Mesenteric fat pad (tissue), 1 donor: Measurements from ENCODE around the gene WDR81. TPM values are rescaled to one million over a fixed set of nuclear protein-coding genes. Genes with fewer than 3 reads are reported as not detected.
"Not testable (repeated sequence)": the region's sequence is repeated elsewhere in the genome, so short reads cannot be mapped to it uniquely, and the experiment has no call there.

Source experiments
- DNase-seq: peaks from one replicate; pipeline ENCODE4 v3.0.0-alpha.2; 2020; ENCODE audit warnings: low spot score
- total RNA-seq: library from RNA; stranded (reverse); fragmentation: NEBNext Ultra II Directional; extraction: Animal tissue kit (Norgen Biotek cat#: 25700); gene quantifications from one replicate; pipeline ENCODE4 v1.2.1, GENCODE V29; 2021
- donor health status: DM: yes; HTN: yes; CAD: no.

The WDR81 gene
- total RNA-seq, 1 donor from 2014 or later, result 47.4 TPM

DNA sequence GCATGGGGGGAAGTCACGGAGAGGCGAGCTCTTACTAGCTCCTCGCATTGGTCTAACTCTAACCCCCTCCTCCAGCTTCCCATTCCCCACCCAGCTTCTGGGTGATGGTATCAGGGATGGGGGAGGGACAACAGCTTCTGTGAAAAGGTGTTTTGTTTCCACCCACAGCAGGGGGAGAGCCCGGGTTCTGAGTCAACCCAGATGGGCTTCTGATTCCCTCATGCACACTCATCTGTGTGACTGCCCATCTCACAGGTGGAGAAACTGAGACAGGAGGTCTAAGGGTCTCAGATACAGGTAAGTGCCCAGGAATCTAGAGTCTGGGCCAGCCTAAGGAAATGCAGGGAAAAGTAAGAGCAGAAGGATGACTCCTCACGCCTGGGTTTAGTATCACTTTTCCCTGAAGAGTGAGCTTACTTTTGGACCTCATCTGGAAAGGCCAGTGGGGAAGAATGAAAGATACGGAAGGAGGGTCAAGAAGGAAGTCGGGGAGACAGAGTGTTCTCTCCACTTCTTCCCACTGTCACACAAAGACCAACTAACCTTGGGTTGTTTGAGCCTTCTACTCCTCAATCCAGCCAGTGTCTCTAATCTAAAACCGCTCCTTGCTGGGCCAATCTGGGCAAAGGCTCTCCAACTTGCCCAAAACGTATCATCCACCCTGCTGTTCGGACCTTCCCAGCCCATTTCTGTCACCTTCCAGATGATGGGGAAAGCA is 11.2 kb upstream of the WDR81 start:
- no peak for DNase-seq

DNA sequence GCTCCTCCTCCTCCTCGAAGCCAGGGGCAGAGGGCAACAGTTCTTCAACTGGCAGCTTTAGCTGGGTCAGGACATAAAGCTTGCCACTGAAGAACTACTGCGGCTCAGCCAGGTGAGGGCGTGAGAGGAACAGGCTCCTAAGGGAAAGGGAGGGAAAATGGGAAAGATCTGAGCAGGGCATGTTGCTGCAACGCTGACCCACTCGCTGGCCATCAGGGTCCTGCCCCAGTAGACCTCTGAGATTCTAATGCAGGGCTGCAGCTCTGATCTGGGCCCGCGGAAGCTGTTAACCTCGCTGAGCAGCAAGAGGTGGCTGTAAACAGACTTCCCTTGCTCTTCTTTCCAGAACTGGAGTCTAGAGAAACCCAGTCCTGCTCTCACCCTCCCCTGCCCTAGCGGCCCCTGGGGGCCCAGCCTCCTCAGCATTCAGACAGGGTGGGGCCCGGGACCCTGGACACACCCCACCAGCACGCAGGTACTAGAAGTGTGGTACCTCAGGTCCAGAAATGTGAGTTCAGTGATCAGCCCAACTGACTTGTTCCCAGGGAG is 10.6 kb upstream of the WDR81 start:
- DNase-seq, result no peak

DNA sequence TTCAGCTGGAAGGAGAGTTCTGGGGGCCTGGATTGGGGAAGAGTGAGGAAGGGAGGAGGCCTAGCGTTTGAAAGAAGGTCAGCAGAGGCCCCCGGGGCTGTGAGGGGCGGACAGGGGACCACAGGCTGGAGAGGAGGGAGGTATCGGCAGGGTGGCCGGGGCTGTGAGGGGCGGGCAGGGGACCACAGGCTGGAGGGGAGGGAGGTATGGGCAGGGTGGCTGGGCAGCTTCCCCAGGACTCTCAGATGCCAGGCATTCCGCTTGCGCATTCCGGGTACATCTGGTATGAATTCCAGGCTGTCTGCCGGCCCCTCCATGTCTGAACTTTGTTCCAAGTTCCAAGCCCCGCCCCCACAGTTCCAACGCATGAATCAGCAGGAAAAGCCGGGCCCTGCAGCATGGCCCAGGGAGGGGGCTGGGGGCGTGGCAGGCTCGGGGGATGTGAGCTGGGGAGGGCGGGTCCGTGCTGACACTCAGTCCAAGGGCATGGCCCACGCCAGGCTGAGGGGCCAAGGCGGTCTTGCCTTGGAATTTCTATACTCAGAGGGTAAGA is 10.0 kb upstream of the WDR81 start:
- DNase-seq, result peak; percentile 98

DNA sequence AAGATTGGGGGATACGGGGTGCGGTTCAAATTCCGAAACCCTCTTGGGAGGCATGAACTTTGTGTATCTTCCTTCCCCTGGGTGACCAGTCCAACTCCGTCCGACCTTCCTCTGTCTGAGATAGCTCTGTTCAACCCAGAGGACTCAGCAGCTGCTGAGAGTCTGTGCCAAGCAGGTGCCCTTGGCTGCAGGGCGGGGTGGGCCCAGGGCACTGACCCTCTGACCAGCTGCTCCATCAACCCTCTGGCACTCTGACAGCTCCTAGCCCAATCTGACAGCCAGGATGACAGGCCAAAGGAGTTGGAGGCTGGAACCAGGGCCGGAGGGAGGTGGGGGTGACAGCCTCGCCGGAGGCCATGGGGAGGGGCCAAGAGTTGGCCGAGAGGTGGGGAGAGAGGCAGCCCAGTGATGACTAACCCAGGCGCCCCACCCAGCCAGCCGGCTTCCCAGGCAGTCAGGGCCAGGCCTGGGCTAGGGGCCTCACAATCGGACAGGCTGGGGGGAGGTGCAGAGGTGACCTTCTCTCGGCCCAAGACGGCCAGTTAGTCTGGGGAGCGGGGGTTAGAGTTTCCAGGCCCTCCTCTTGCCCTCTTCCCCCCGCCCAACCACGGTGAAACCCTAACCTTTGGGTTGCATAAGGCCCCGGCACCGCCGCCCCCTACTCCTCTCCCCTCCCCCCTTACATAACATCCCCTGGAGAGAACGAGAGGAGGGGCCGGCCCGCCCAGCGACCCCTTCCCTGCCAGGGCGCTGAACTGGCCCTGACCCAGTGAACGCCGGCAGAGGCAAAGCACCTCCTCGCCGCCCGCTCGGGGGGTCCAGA is 9.3 kb upstream of the WDR81 start:
- peak; percentile 97 for DNase-seq

DNA sequence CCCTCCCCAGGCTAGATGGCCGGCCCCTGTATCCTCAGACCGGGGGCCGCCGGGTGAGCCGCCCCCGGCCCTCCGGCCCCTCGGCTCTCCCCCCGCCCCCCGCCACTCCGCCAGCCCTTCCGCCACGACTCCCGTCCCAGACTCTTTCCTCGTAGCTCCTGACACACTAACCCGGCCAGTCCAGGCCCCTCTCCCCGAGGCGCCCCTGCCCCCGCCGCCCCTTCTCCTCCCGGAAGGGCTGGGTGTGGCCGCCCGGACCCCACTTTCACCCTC is 8.8 kb upstream of the WDR81 start:
- DNase-seq, result no peak

DNA sequence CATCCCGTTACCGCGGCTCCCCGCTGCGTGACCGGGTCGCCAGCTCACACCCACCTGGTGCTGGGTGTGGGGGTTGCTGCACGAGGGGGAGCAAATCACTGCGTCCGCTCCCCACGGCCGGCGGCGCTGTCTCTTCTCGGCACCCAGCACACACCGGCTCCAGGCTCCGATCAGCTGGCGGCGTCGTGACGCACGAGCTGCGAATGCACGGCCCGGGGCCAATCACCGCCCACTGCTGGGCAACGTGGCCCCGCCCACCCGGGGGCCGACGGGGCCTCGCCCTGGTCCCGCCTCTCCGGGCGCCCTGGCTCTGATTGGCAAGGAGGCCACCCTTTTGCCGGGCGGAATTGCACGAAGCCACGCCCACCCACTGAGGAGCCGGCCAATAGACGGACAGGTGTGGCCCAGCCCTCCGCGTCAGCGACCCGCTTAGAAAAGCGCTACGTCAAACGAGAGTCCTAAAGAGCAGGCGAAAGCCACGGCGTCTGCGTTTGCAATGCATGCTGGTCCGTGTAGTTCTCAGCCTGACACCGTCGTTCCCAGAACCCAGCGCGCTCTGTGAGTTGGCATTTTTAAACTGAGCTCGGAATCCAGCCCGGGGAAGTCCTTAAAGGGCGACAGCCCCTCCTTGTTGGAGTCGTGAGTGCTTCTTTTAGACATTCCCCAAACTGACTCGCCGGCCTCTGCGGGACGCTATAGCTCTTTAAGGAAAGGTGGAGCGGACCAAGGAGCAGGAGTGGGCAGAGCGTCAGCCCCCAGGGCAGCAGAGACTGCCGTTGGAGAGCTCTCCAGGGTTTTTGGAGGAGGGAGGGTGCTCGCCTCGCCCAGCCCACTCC is 8.2 kb upstream of the WDR81 start:
- peak; percentile 100 for DNase-seq

DNA sequence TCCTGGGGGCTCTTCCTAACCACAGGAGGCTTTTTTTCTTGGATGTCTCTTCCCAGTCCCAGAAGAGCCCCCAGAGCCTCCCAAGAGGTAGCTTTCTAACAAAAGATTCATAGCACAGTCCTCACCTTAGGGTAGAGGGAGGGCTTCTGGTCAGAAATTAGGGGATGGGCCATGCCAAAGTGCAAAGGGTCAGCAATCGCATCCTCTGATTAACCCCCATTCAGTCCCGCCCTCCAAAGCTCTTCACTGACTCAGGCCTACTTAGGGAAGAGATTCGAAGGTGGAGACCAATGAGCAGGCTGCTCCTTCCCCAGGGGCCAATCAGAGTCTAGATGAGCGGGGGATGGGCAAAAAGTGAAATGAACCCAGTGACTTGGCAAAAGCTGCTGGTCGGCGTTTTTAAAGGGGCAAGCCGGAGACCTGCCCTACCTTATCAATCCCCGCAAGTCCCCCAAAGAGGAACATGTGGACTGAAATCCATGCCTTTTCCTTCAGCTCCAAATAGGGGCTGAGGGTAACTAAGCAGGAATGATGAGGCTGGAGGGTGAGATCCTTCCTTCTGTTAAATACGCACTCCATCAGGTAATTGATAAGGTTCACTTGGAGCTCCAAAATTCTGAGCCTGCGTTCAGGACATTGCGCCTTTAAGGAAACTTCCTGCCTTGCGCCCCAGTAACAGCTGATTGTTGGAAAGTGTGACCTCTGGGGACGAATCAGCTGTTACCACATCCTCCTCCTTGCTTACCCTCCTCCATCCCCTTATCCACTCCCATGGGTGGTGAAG is 7.4 kb upstream of the WDR81 start:
- no peak for DNase-seq

DNA sequence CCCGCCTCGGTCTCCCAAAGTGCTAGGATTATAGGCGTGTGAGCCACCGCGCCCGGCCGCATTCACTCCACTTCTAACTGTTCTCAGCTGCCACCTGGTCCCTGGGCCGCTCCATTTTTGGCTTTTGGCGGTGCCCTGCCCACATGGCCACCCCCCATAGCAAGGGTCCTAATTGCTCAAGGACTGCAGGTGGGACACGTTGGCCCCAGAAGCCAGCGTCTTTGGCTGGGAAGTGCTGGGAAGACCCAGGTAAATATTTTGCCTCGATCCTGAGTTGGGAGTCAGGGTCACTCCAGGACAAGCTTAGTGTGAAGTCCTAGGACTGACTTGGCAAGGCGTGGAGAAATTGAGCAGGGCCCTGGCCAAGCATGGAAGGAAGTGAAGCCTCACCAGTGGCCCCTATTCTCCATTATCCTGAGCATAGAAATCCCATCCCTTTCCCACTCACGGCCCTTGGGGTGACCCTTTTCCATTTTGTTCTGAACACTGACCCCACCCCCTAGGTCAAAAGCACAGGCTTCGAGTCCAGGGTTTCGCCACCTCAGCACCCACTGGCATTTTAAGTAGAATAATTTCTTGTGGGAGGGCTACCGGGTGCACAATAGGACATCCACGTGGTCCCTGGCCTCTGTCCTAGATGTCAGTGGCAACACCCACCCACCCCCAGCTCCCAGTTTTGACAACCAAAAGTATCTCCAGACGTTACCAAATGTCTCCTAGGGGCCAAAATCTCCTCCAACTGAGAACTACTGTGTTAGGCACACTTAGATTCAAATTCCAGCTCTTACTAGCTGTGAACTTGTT is 5.9 kb upstream of the WDR81 start:
- DNase-seq, result no peak

DNA sequence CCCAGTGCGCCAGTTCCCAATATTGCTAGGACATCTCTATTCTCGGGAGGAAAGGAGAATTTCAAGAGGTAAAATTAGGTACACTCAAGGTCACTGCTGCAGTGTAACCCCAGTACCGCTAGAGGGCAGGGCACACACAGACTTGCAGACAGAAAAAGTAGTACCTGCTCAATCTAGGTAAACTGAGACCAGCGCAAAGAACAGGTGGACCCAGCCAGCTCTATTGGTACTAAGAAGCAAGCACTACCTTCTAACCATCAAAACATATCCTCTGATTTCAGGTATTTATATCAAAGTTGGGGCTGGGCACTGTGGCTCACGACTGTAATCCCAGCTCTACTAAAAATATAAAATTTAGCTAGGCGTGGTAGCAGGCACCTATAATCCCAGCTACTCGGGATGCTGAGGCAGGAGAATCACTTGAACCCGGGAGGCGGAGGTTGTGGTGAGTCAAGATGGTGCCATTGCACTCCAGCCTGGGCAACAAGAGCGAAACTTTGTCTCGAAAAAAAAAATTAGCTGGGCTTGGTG is 3.6 kb upstream of the WDR81 start:
- no peak for DNase-seq

DNA sequence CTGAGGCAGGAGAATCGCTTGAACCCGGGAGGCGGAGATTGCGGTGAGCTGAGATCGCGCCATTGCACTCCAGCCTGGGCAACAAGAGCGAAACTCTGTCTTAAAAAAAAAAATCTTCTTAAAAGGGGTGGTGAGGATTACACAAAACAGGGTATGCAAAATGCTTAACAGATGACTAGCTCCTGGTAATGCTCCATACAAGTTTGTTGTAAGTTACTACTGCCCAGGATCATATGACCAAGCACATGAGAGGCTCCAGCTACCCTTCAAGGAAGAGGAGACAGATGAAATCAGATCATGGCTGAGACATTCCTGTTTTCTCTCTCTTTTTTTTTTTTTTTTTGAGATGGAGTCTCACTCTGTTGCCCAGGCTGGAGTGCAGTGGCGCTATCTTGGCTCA is 2.5 kb upstream of the WDR81 start:
- DNase-seq, result not testable (repeated sequence)

DNA sequence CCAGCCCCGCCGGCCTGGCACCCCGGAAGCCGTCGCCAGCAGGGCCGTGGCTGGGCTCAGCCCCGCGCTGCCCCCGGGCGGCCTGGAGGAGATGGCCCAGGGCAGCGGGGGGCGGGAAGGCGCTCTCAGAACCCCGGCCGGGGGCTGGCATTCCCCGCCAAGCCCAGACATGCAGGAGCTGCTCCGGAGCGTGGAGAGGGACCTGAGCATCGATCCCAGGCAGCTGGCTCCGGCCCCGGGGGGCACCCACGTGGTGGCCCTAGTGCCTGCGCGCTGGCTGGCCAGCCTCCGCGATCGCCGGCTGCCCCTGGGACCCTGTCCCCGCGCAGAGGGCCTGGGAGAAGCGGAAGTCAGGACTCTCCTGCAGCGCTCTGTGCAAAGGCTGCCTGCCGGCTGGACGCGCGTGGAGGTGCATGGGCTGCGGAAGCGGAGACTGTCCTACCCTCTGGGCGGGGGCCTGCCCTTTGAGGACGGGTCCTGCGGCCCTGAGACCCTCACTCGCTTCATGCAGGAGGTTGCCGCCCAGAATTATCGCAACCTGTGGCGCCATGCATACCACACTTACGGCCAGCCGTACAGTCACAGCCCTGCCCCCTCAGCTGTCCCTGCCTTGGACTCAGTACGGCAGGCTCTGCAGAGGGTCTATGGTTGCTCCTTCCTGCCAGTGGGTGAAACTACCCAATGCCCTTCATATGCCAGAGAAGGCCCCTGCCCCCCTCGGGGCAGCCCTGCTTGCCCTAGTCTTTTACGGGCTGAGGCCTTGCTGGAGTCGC is 551 bp downstream of the WDR81 start:
- DNase-seq, result no peak

DNA sequence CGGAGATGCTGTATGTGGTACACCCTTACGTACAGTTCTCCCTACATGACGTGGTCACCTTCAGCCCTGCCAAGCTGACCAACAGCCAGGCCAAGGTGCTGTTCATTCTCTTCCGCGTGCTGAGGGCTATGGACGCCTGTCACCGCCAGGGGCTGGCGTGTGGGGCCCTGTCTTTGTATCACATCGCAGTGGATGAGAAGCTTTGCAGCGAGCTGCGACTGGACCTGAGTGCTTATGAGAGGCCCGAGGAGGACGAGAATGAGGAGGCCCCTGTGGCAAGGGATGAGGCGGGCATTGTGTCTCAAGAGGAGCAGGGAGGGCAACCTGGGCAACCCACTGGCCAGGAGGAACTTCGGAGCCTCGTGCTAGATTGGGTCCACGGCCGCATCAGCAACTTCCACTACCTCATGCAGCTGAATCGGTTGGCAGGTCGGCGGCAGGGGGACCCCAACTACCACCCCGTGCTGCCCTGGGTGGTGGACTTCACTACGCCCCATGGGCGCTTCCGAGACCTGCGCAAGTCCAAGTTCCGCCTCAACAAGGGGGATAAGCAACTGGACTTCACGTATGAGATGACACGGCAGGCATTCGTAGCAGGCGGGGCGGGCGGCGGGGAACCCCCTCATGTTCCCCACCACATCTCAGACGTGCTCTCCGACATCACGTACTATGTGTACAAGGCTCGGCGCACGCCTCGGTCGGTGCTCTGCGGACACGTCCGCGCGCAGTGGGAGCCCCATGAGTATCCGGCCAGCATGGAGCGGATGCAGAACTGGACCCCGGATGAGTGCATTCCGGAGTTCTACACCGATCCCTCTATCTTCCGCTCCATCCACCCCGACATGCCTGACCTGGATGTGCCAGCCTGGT is 1.4 kb downstream of the WDR81 start:
- no peak for DNase-seq

DNA sequence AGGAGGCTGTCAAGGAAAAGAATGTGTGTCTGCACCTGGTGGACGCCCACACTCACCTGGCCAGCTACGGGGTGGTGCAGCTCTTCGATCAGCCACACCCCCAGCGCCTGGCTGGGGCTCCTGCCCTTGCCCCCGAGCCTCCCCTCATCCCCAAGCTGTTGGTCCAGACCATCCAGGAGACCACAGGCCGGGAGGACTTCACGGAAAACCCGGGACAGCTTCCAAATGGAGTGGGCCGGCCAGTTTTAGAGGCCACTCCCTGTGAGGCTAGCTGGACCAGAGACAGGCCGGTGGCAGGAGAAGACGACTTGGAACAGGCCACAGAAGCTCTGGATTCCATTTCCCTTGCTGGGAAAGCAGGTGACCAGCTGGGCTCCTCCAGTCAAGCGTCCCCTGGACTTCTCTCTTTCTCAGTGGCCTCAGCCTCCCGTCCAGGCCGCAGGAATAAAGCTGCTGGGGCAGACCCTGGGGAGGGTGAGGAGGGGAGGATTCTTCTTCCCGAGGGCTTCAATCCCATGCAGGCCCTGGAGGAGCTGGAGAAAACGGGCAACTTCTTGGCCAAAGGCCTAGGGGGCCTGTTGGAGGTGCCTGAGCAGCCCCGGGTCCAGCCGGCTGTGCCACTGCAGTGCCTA is 2.2 kb downstream of the WDR81 start:
- DNase-seq, result no peak

DNA sequence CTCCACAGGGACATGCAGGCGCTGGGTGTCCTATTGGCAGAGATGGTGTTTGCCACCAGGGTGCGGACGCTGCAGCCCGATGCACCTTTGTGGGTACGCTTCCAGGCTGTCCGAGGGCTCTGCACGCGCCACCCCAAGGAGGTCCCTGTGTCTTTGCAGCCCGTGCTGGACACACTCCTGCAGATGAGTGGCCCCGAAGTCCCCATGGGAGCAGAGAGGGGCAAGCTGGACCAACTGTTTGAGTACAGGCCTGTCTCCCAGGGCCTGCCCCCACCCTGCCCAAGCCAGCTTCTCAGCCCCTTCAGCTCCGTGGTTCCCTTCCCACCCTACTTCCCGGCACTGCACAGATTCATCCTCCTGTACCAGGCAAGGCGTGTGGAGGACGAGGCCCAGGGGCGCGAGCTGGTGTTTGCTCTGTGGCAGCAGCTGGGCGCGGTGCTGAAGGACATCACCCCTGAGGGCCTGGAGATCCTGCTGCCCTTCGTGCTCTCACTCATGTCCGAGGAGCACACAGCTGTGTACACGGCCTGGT is 2.8 kb downstream of the WDR81 start:
- no peak for DNase-seq

DNA sequence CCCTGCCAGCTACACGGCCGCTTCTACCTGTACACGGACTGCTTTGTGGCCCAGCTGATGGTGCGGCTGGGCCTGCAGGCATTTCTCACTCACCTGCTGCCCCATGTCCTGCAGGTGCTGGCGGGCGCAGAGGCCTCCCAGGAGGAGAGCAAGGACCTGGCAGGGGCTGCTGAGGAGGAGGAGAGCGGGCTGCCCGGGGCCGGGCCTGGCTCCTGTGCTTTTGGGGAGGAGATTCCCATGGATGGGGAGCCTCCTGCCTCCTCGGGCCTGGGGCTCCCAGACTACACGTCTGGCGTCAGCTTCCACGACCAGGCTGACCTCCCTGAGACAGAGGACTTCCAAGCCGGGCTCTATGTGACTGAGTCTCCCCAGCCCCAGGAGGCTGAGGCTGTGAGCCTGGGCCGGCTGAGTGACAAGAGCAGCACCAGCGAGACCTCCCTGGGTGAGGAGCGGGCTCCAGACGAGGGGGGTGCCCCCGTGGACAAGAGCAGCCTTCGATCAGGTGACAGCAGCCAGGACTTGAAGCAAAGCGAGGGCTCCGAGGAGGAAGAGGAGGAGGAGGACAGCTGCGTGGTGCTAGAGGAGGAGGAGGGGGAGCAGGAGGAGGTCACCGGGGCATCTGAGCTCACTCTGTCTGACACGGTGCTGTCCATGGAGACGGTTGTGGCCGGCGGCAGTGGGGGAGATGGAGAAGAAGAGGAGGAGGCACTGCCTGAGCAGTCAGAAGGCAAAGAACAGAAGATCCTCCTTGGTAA is 3.5 kb downstream of the WDR81 start:
- DNase-seq, result no peak

DNA sequence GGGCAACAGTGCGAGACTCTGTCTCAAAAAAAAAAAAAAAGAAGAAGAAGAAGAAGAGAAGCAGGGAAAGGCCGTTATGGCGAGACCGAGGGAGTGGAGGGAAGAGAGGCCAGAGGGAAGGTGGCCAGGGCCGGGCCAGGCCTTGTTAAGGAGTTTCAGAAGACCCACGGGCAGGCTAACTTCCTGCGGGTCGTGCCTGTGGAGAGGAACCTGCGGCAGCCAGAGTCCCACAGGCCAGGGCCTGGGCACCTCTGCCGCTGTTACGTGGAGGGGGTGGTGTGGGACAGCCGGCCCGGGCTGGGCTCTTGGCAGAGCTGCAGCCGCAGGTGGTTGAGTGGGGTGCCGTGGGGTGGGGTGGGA is 5.4 kb downstream of the WDR81 start:
- no peak for DNase-seq
